NCI-H2196 (cell line): ENCODE results near the gene NEUROD6.

Experiments
- DNase-seq: peaks from one replicate; lab custom pipeline; 2025; ENCODE audit not compliant: unreplicated experiment; lab: John Stamatoyannopoulos, UW

Gene NEUROD6

GRCh38 chr7:31340603-31341002, at the start of gene NEUROD6:
NEUROD6 (minus strand) TSS chr7:31340726; CDS start chr7:31339268, 1,458 bp downstream.
- no peak for DNase-seq

DNA sequence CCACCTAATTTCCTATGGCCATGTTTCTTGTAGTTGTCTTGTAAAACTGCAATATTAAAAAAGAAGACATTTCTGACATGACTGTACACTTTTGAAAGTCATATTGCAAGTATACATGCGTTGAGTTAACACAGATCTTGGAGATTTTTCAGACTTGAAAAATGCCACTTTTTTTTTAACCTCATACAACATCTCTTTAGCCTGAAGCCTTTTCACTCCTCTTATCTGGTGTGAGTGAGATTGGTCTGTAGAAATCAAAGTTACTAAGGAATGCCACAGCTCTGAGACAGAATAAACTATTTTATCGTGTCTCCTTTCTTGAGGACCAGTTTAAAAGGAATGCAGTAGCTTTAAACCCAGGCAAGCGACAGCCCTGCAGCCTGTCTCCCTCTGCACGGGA, 43.9 kb upstream of the NEUROD6 start:
- no peak for DNase-seq

DNA sequence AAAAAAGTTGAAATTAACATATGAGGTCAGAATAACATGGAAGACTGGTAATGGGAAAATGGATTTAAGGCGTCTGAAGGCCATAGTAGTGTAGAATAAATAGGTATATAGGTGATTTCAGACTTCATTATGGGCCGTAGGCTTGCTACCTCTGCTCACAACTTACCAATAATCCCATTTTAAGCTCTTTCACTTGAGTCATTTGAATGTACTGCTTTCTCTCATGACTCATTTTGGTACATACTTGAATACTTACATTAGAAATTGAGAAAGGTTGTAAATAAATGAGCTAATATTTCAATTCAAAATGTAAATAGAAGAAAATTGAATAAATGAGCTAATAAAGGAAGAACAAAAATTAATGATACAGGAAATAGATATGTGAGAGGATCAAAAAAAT, 42.2 kb upstream of the NEUROD6 start:
- no peak for DNase-seq

DNA sequence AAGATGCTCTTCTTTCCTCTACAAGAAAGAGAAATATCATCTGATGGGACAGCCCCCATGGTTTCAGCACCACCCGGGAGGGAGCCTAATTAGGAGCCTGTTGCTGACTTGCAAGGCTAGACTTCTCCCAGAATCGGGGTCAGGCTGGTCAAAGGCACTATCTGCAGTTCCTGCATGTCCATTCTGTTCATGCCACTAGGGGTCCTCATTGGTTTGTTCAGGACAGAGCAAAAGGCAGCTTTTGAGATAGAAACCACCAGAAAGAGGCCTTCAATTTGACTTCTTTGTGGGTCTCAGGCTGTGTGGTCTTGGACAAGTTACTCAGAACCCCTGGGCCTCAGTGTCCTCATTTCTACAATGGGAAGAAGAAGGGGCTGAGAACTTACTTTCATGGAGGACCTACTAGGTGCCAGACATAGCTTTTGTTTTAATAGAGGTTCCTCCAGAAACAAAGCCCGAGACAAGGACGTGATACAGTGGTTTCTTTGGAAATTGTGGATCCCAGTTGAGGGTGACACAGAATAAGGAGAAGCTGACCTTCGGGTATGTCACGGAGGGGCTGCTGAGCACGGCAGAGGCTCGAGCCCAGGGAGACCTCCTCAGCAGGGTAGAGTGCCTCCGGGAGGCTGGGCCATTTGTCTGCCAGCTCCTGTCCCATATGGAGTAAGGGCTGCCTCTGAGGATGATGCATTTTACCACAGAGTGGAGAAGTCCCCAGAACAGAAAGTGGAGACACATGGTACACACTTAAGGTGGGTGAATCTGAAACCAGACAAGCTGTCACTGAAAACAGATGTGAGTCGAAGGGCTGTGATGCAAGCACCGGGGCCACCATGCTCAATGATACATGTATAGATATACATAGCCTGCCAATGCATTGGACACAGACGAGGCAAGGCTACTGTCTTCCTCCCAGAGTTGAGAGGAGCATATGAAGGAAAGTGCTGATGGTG, 33.1 kb upstream of the NEUROD6 start:
- DNase-seq = peak; percentile 50

DNA sequence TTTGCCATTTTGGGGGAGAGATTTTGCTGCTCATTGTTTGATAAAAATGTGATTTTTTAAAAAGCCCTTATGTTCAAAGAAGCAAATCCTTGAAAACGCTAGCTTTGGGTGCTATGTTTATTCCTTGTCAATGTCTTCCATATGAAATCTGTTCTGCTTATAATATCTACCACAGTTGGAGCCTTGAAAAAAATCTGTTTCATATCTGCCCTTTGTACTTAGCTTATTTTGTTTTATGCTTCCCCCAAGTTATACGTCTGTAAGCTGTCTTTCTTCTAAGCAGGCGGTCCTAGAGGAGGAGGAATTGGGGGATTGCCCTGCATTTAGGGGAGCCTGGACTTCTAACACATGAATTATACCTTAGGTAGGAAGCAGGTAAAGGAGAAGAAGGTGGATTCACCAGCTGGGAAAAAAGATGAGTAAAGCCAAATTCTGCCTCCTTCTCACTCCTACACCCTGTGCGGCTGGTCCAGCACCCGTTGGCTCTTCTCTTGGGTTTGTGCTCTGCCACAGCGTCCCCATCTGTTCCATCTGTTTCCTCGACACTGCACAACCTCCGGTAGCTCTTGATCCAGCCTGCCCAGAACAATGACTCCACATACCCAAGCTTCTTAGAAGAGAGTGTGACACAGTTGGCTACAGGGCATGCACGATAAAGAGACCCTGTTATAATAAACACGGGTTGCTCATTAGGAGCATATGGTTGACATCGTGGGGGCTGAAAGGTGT, 31.9 kb upstream of the NEUROD6 start:
- DNase-seq = no peak

DNA sequence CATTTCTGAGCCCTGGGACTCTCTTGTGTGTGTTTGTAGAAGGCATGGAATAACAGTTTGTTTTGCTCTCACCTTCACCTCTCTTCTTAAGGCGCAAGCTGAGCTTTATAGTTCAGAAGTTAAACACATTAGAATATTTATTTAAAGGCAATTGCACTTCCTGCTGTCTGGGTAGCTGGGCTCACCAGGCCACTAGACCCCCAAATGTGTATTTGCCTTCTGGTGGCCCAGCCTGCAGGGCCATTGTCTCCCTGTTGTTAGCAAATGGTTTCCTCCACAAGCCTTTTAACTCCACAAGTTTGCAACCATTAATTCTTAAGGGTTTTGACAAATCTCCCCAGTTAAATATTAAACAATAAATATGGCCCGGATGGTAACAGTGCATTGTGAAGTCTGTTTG, 31.1 kb upstream of the NEUROD6 start:
- DNase-seq = no peak

GRCh38 chr7:31370609-31371008, 30.1 kb upstream of the NEUROD6 start:
- no peak for DNase-seq

- no peak for DNase-seq
Measured at GRCh38 chr7:31368620-31369019, 28.1 kb upstream of the NEUROD6 start.

GRCh38 chr7:31363496-31363895, 23.0 kb upstream of the NEUROD6 start:
- no peak for DNase-seq

DNA sequence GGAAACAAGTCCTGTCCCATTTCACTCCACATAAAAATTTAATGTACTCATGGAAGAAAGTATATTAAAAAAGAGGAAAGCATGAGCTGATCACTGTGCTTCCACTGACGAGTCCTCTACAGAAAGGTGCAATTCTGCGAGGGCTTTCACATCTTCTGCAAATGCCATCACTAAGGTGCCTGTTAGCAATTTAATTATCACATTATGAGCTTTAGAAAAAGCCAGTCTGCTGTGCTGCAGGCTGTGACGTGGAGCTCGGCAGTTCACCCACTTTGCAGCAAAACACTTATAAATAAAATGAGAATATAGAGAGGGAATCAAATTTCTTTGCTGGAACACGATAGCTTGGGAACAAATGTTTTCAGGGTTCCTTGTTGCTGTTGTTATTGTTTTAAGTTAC, 22.5 kb upstream of the NEUROD6 start:
- no peak for DNase-seq

DNA sequence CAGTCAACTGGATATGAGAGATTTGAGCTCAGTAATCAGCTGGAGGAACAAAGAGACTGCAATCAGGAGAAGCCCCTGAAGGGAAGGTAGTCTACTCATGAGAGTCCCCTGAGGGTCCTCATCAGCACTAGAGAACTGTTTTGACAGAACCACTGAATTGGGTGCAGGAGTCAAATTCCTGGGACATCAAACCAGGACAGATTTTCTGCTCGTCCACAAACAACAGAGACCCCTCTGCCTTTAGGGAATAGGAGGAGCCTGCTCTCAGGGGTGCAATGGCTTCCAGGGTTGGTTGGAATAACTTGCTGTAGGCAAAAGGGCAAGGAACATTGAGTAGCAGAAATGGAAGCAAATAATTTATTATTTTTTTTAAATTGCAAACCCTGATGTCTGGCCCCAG, 21.9 kb upstream of the NEUROD6 start:
- DNase-seq = no peak

GRCh38 chr7:31358467-31358866, 17.9 kb upstream of the NEUROD6 start:
- no peak for DNase-seq

DNA sequence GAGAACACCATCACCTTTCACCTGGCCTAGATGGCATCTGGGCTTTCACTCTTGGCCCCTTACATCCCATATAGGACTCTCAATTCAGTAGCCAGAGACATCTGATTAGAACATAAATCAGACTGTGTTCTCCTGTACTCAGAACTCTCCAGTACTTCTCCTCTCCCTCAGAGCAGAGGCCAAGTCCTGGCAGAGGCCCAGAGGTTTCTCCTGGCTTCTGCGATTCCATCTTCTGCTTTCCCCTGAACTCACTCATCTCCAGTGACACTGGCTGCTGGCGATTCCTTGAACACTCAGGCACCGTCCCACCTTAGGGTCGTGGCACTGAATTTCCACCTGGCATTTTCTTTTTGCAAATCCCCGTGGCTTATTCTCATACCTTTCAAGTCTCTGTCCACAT, 4.9 kb upstream of the NEUROD6 start:
- DNase-seq = no peak

DNA sequence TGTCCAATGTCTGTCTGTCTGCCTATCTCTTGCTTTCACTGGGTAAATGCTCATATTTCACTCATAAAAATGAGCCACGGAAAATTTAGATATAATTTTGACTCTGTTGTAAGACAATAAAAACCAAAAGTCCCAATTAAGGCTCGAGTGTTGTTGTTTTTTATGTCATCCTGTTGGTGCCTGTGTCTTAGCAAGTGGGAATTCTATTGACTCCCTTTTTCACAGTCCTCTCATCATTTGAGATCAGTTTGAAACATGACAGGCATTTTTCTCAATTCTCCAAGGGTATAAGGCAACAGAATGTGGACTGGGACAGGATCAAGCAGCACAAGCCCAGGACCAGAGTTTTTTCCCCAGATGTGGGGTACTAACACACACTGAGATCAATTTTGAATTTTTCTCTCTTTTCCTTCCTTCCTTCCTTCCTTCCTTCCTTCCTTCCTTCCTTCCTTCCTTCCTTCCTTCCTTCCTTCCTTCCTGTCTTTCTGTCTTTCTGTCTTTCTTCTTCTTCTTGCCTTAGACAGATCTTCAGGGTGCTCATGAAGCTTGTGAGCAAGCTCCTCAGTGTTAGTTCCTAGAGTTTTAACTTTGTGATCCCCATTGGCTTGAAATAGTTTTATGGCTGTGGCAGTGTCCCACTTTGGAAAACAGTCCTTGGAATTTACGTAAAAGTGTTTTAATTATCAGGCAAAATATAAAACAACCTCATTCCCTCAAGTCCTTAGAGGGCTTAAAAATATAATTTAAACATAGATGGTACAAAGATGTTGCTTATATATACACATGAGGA, 3.2 kb upstream of the NEUROD6 start:
- no peak for DNase-seq

DNA sequence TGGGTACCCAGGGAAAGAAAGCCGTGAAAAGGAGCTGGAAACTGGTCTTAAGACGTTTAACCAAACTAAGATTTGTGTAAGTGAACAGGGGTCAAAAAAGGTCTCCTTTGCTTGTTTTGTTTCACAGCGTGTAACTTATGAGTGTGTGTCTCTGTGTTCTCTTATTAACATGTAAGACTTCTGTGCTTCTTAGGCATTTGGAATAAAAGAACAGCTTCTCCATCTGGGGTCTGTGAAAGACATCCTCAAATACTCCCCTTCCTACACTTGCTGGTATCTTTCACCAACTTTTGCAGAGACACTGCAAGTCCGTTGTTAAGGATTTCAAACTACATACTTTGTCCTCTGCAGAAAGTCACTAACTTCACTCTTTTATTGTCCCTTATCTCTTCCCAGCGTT, 615 bp upstream of the NEUROD6 start:
- DNase-seq = no peak

DNA sequence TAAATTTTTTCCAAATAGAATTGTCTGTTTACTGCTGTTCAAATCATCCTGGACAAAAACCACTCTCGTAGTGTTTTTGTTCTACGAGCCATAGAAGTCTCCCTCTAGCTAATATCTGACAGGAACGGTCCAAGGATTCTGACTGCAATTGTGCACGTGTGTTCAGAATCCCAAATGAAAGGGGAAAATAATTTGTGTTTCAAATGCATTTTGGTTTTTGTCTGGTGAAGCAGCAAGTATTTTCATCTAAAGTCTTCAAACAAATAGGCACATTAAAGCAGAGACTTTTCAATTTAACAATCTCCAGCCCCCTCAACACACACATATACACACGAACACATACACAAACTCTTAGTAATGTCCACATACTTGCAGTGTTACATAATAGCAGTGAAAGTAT, 475 bp downstream of the NEUROD6 start:
- DNase-seq = no peak

- DNase-seq = no peak
Measured at GRCh38 chr7:31338706-31339105, 1.8 kb downstream of the NEUROD6 start.

DNA sequence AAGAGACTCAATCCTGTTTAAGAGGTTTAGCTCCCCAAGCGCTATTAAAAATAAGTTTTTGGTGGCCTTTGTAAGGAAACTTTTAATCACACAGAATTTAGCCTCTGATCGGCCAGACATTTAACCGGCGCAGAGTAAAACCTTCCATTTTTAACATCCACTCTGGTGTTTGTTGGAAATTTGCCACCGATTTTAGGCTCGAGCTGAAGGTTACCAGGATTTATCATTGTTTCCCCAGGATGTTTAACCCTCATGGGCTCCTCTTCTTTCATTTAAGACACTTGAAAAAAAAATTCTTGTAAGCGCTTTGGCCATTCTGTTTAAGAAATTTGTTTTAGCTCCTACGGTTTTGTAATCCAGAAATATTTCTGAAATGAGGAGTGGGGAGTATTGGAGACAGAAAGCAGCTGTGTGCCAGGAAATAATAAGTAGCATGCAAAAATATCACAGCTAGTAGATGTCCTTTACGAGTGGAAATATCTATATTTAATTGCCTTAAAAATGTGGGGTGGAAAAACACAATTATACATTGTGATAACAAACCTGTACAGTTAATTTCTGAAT, 3.4 kb downstream of the NEUROD6 start:
- DNase-seq = no peak

- DNase-seq = no peak
Measured at GRCh38 chr7:31336202-31337001, 4.1 kb downstream of the NEUROD6 start.

- no peak for DNase-seq
Measured at GRCh38 chr7:31335884-31336201, 4.7 kb downstream of the NEUROD6 start.
